Right lobe of liver (tissue), 6 donors: ENCODE measurements around the gene TMED8. TPM values are rescaled to one million over a fixed set of nuclear protein-coding genes. Genes with fewer than 3 reads are reported as not detected.

Experiments
- ATAC-seq, 4 donors: fragments of 200-7000 bp; cut with Tn5 transposase; one replicate each; pipeline ENCODE4 v1.9.1; 2020; ENCODE audit warnings: mild to moderate bottlenecking in 4 of 4, moderate library complexity in 4 of 4
- DNase-seq, 3 donors: peaks; one replicate each; pipeline ENCODE4 v3.0.0-alpha.2; 2020
- H3K27ac ChIP-seq, 3 donors: fragments of 200-600 bp; one replicate each; pipeline ENCODE4 v1.8.0; 2022
- H3K27me3 ChIP-seq, 2 donors: fragments of 200-600 bp; one replicate each; pipeline ENCODE4 v1.8.0; 2022
- H3K36me3 ChIP-seq, 4 donors: fragments of 200-600 bp; sonication (generic) in 1 of 4; one replicate each; pipeline versions ENCODE4 v1.5.1 to v1.8.0; 2017 to 2022; ENCODE audit warnings: control low read depth in 1 of 4
- H3K4me1 ChIP-seq, 4 donors: fragments of 200-600 bp; sonication (generic) in 1 of 4; one replicate each; pipeline versions ENCODE4 v1.5.1 to v1.8.0; 2017 to 2022; ENCODE audit warnings: control low read depth in 1 of 4
- H3K4me3 ChIP-seq, 3 donors: fragments of 200-600 bp; one replicate each; pipeline ENCODE4 v1.8.0; 2022
- H3K9me3 ChIP-seq, 4 donors: fragments of 200-600 bp; sonication (generic) in 1 of 4; one replicate each; pipeline versions ENCODE4 v1.5.1 to v1.8.0; 2017 to 2022; ENCODE audit warnings: control low read depth in 1 of 4
- CTCF ChIP-seq, 4 donors: fragments of 200-600 bp in 3 of 4; fragments of 450-650 bp in 1 of 4; IDR thresholded peaks; one replicate each; pipeline versions ENCODE4 v1.5.1 to v1.8.0; 2016 to 2022; ENCODE audit warnings: antibody characterized with exemption in 4 of 4, mild to moderate bottlenecking in 2 of 4
- POLR2A ChIP-seq: fragments of 450-650 bp; IDR thresholded peaks from one replicate; pipeline ENCODE4 v1.6.1; 2017; ENCODE audit warnings: antibody characterized with exemption, mild to moderate bottlenecking
- WGBS: methylation state at CpG from one replicate; pipeline ENCODE4 v1.1.6; 2018; ENCODE audit warnings: low coverage, low lambda C conversion rate; ENCODE audit not compliant: insufficient coverage; ENCODE audit errors: missing lambda C conversion rate; 5-methylcytosine and 5-hydroxymethylcytosine counted together
- intact Hi-C, 2 donors: fragments of 100-400 bp; cut with DNase I; formaldehyde crosslinking; loops; one replicate each; pipeline versions ENCODE4 v1.11.2 to v1.14.1; 2022
- total RNA-seq, 6 experiments: library from RNA; depleted of rRNA in 2 of 6; stranded (reverse); fragments of >200 nt in 2 of 6; fragmentation: NEBNext Ultra II Directional in 3 of 6; extraction: Animal tissue kit (Norgen Biotek cat#: 25700) in 3 of 6; gene quantifications; one replicate each; pipeline versions ENCODE4 v1.1.0 to v1.2.4, GENCODE V29; 2016 to 2023
- donor health status: DM: no; HTN: yes; CAD: no.
- donor health status: DM: no; HTN: no; CAD: no.
- donor health status: DM: no; HTN: no; CAD: no.
- donor health status: DM: no; HTN: yes; CAD: no.
- donor health status: DM: no; HTN: yes; CAD: no.

The TMED8 gene
- total RNA-seq, 6 experiments from 2014 or later: 2.5 to 4.4 (median 3.1) TPM

DNA sequence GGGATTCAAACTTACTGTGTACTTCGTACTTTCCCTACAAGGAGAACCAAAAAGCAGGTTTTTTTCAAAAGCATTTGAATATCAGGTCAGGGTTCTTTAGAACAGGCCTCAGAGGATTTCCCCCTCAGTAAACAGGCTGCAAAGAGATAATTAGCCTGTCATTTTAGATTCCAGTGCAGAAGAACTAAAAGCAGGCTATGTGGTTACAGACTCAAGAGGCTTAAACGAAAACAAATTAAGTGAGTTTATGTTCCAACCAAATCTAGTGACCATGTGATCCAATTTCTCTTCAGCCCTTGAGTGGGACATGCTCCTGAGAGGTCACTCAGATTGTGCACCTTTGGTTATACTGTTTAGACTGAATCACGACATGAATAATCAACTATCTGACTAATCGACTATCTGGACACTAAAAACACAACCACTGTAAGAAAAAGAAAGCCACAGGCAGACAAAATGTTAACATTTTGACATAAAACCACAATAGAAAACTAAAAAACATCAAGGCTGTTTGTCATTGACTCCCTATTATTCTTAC lies 4.5 kb downstream of the TMED8 start:
- H3K4me3 ChIP-seq: no peak overlapping the region
- 13% methylated on average over 4 of the region's 4 CpGs for WGBS
- TF ChIP-seq POLR2A (no peak), CTCF (IDR thresholded peaks at IDR 0.05) (no peak)
- no peak for DNase-seq
- H3K4me1 ChIP-seq: peaks cover 0 to 23% (median 3%) of the 10 kb centered on the region in 4 donors
- H3K36me3 ChIP-seq: no peaks in the 10 kb centered on the region
- H3K9me3 ChIP-seq: no peaks in the 10 kb centered on the region
- intact Hi-C loops: no loop called here
- ATAC-seq: no peak
- no peaks in the 10 kb centered on the region for H3K27me3 ChIP-seq
- no peak overlapping the region for H3K27ac ChIP-seq

GRCh38 chr14:77369285-77369684 lies 7.6 kb downstream of the TMED8 start:
- peak in 2 of 4 donors; percentile 63 to 65 for ATAC-seq
- DNase-seq: no peak
- Histone ChIP-seq H3K9me3 (no peaks in the 10 kb centered on the region), H3K36me3 (no peaks in the 10 kb centered on the region), H3K27me3 (no peaks in the 10 kb centered on the region), H3K4me1 (peaks cover 0 to 6% (median 0%) of the 10 kb centered on the region in 4 donors), H3K4me3 (no peak overlapping the region), H3K27ac (no peak overlapping the region)
- 0% methylated on average over 1 of the region's 1 CpG for WGBS
- TF ChIP-seq POLR2A (no peak), CTCF (IDR thresholded peaks at IDR 0.05) (no peak)
- intact Hi-C loops: no loop called here

DNA sequence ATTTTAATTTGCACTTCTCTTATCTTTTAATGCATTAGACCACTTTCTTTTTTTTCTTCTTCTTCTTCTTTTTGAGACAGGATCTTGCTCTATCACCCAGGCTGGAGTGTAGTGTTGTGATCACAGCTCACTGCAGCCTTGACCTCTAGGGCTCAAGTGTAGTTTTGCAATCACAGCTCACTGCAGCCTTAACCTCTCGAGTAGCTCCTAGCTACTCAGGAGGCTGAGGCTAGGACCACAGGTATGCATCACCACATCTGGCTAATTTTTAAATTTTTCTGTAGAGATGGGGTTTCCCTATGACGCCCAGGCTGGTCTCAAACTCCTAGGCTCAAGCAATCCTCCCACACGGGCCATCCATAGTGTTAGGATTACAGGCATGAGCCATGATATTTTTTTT lies 12.7 kb downstream of the TMED8 start:
- H3K36me3 ChIP-seq: no peaks in the 10 kb centered on the region
- peak in 3 of 4 donors; percentile 37 to 74 (median 73) for ATAC-seq

GRCh38 chr14:77359626-77360025 lies 17.3 kb downstream of the TMED8 start:
- no peak for DNase-seq
- no peak overlapping the region for H3K4me3 ChIP-seq
- TF ChIP-seq POLR2A: no peak
- TF ChIP-seq CTCF (IDR thresholded peaks at IDR 0.05): no peak
- no peak overlapping the region for H3K27ac ChIP-seq
- no peaks in the 10 kb centered on the region for H3K4me1 ChIP-seq
- intact Hi-C loops: no loop called here
- no peak for ATAC-seq
- WGBS: 100% methylated on average over 1 of the region's 1 CpG
- no peaks in the 10 kb centered on the region for H3K27me3 ChIP-seq
- H3K9me3 ChIP-seq: no peaks in the 10 kb centered on the region
- no peaks in the 10 kb centered on the region for H3K36me3 ChIP-seq

More for the DNA sequence above, 12.7 kb downstream of the TMED8 start:
- TF ChIP-seq CTCF (IDR thresholded peaks at IDR 0.05) (no peak), POLR2A (no peak)
- Histone ChIP-seq H3K4me3 (no peak overlapping the region), H3K9me3 (no peaks in the 10 kb centered on the region), H3K4me1 (peaks cover 0 to 2% (median 0%) of the 10 kb centered on the region in 4 donors), H3K27me3 (no peaks in the 10 kb centered on the region), H3K27ac (no peak overlapping the region)
- DNase-seq: no peak
- WGBS: 53% methylated on average over 2 of the region's 3 CpGs
- intact Hi-C loops: no loop called here
